Upper lobe of left lung (tissue), 6 donors: ENCODE measurements around the gene NALCN. TPM values are rescaled to one million over a fixed set of nuclear protein-coding genes. Genes with fewer than 3 reads are reported as not detected.

ENCODE experiments used
- ATAC-seq, 2 donors: fragments of 200-7000 bp; cut with Tn5 transposase; one replicate each; pipeline ENCODE4 v1.9.1; 2022; ENCODE audit warnings: mild to moderate bottlenecking in 2 of 2, moderate library complexity in 2 of 2; ENCODE audit not compliant: low FRiP score in 2 of 2
- DNase-seq, 2 donors: peaks; one replicate each; pipeline ENCODE4 v3.0.0-alpha.2; 2019 to 2020
- H3K27ac ChIP-seq, 4 donors: fragments of 200-600 bp; sonication (generic); one replicate each; pipeline ENCODE4 v1.5.1; 2016 to 2019
- H3K27me3 ChIP-seq, 4 donors: fragments of 200-600 bp; sonication (generic); one replicate each; pipeline ENCODE4 v1.5.1; 2017 to 2019
- H3K36me3 ChIP-seq, 4 donors: fragments of 200-600 bp; sonication (generic); one replicate each; pipeline ENCODE4 v1.5.1; 2016 to 2019
- H3K4me1 ChIP-seq, 4 donors: fragments of 200-600 bp; sonication (generic); one replicate each; pipeline ENCODE4 v1.5.1; 2018 to 2019
- H3K4me3 ChIP-seq, 4 donors: fragments of 200-600 bp; sonication (generic); one replicate each; pipeline ENCODE4 v1.5.1; 2017 to 2019; ENCODE audit warnings: mild to moderate bottlenecking in 2 of 4, moderate library complexity in 1 of 4
- H3K9me3 ChIP-seq, 4 donors: fragments of 200-600 bp; sonication (generic); one replicate each; pipeline ENCODE4 v1.5.1; 2018 to 2019
- CTCF ChIP-seq, 6 experiments: fragments of 450-650 bp in 4 of 6; fragments of 200-600 bp in 2 of 6; sonication (generic) in 2 of 6; IDR thresholded peaks; one replicate each; pipeline ENCODE4 v1.5.1; 2016 to 2019; ENCODE audit warnings: antibody characterized with exemption in 6 of 6
- EP300 ChIP-seq, 4 donors: sonication (generic); formaldehyde crosslinking; IDR thresholded peaks; one replicate each; pipeline ENCODE4 v1.5.1; 2017; ENCODE audit warnings: antibody characterized with exemption in 4 of 4, control low read depth in 2 of 4
- POLR2A ChIP-seq, 4 donors: fragments of 450-650 bp; IDR thresholded peaks; one replicate each; pipeline ENCODE4 v1.5.1; 2016 to 2017; ENCODE audit warnings: antibody characterized with exemption in 4 of 4, mild to moderate bottlenecking in 2 of 4
- POLR2AphosphoS5 ChIP-seq, 2 donors: sonication (generic); formaldehyde crosslinking; IDR thresholded peaks; one replicate each; pipeline ENCODE4 v1.5.1; 2017; ENCODE audit warnings: antibody characterized with exemption in 2 of 2
- WGBS, 2 donors: methylation state at CpG; one replicate each; pipeline ENCODE4 v1.1.5; 2017 to 2018; 5-methylcytosine and 5-hydroxymethylcytosine counted together
- total RNA-seq, 6 donors: library from RNA; depleted of rRNA in 4 of 6; stranded (reverse); fragments of >200 nt in 4 of 6; gene quantifications; one replicate each; pipeline versions ENCODE4 v1.1.0 to v1.2.1, GENCODE V29; 2016 to 2021
- donor health status: DM: no; HTN: no; CAD: no; lungs with moderate emphysema.
- donor health status: DM: no; HTN: yes; CAD: no; lungs with severe emphysema.

The NALCN gene
- total RNA-seq, 6 donors from 2014 or later = under 0.01 to 1.8 (median 1.1) TPM

- DNase-seq (no peak), ATAC-seq (no peak)
- TF ChIP-seq POLR2A (IDR thresholded peaks at IDR 0.05) (no peak), POLR2AphosphoS5 (IDR thresholded peaks at IDR 0.05) (no peak), EP300 (IDR thresholded peaks at IDR 0.05) (no peak), CTCF (IDR thresholded peaks at IDR 0.05) (no peak)
- H3K27ac ChIP-seq = no peak overlapping the region
- H3K27me3 ChIP-seq = no peaks in the 10 kb centered on the region
- no peaks in the 10 kb centered on the region for H3K36me3 ChIP-seq
- no peaks in the 10 kb centered on the region for H3K9me3 ChIP-seq
- no peaks in the 10 kb centered on the region for H3K4me1 ChIP-seq
- no peak overlapping the region for H3K4me3 ChIP-seq
Measured at GRCh38 chr13:101309014-101309619, 107.2 kb downstream of the NALCN start.

- no peaks in the 10 kb centered on the region for H3K9me3 ChIP-seq
- no peaks in the 10 kb centered on the region for H3K27me3 ChIP-seq
- DNase-seq (no peak), ATAC-seq (no peak)
- no peak overlapping the region for H3K4me3 ChIP-seq
- WGBS, 2 donors = 67 to 70% methylated on average over 4 of the region's 4 CpGs
- no peaks in the 10 kb centered on the region for H3K4me1 ChIP-seq
- no peaks in the 10 kb centered on the region for H3K36me3 ChIP-seq
- TF ChIP-seq POLR2A (IDR thresholded peaks at IDR 0.05) (no peak), CTCF (IDR thresholded peaks at IDR 0.05) (no peak), EP300 (IDR thresholded peaks at IDR 0.05) (no peak), POLR2AphosphoS5 (IDR thresholded peaks at IDR 0.05) (no peak)
- H3K27ac ChIP-seq = no peak overlapping the region
Measured at GRCh38 chr13:101308247-101309013, 107.9 kb downstream of the NALCN start.

GRCh38 chr13:101307181-101307701 lies 109.1 kb downstream of the NALCN start:
- no peaks in the 10 kb centered on the region for H3K4me1 ChIP-seq
- DNase-seq (no peak), ATAC-seq (peak; percentile 28 to 72)
- no peak overlapping the region for H3K4me3 ChIP-seq
- peak overlapping the region in 1 of 4 donors; percentile 34 for H3K27ac ChIP-seq
- no peaks in the 10 kb centered on the region for H3K27me3 ChIP-seq
- no peaks in the 10 kb centered on the region for H3K9me3 ChIP-seq
- 67 to 70% methylated on average over 5 of the region's 5 CpGs for WGBS, 2 donors
- TF ChIP-seq EP300 (IDR thresholded peaks at IDR 0.05) = no peak
- TF ChIP-seq POLR2AphosphoS5 (IDR thresholded peaks at IDR 0.05) = no peak
- no peak for TF ChIP-seq CTCF (IDR thresholded peaks at IDR 0.05)
- no peak for TF ChIP-seq POLR2A (IDR thresholded peaks at IDR 0.05)
- H3K36me3 ChIP-seq = no peaks in the 10 kb centered on the region

- no peaks in the 10 kb centered on the region for H3K4me1 ChIP-seq
- no peaks in the 10 kb centered on the region for H3K27me3 ChIP-seq
- H3K4me3 ChIP-seq = no peak overlapping the region
- no peaks in the 10 kb centered on the region for H3K36me3 ChIP-seq
- WGBS, 2 donors = 64 to 85% methylated on average over 3 of the region's 3 CpGs
- TF ChIP-seq CTCF (IDR thresholded peaks at IDR 0.05) = no peak
- no peak for TF ChIP-seq POLR2AphosphoS5 (IDR thresholded peaks at IDR 0.05)
- TF ChIP-seq EP300 (IDR thresholded peaks at IDR 0.05) = no peak
- TF ChIP-seq POLR2A (IDR thresholded peaks at IDR 0.05) = no peak
- DNase-seq (no peak), ATAC-seq (no peak)
- H3K27ac ChIP-seq = peak overlapping the region in 1 of 4 donors; percentile 34
- no peaks in the 10 kb centered on the region for H3K9me3 ChIP-seq
Measured at GRCh38 chr13:101306773-101307172, 109.5 kb downstream of the NALCN start.
